GM12801 (cell line): ENCODE data around the gene ARFIP1.

Experiments
- CTCF ChIP-seq: IDR thresholded peaks from one replicate; pipeline ENCODE4 v1.5.1; 2011; ENCODE audit warnings: control low read depth; ENCODE audit not compliant: insufficient read length; ENCODE audit errors: extremely low read depth

The ARFIP1 gene

DNA sequence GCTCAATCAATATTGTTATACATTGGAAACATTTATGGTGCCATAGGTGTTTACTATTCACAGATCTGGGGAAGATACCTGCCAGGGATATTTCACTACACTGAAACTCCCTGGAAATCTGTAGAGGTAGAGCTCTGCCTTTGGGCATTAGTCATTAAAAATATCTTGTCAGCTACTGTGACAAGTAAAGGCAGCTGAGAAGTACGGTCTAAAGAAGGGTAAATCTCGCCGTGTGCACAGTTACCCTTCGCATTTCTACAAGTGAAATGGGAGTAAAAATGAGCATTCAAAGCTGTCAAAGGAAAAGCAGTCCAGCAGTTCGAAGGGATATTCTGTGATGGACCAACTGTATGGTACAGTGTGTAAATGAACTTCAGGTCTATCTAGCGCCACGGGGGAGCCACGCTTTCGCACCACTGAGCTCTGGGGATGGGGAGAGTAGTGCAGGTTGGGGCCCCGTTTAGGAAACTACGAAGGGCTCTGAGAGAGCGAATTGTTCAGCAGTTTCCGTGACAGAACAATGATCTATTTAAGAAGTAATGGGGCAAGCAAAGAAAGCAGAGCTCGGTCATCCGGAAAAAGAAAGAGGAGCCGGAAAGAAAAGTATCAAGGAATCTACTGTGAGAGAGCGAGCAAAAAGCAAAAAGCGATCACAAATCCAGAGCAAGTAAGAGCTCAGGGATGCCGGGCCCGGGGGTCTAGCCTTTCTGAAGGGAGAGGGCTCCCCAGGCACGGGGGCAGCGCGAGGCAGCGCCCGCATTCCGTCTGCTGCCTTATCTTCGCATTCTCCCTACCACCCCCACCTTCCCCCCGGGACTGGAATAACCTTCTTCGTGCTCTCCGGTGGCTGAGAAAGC, 870 bp upstream of the ARFIP1 start:
- TF ChIP-seq CTCF = no peak

DNA sequence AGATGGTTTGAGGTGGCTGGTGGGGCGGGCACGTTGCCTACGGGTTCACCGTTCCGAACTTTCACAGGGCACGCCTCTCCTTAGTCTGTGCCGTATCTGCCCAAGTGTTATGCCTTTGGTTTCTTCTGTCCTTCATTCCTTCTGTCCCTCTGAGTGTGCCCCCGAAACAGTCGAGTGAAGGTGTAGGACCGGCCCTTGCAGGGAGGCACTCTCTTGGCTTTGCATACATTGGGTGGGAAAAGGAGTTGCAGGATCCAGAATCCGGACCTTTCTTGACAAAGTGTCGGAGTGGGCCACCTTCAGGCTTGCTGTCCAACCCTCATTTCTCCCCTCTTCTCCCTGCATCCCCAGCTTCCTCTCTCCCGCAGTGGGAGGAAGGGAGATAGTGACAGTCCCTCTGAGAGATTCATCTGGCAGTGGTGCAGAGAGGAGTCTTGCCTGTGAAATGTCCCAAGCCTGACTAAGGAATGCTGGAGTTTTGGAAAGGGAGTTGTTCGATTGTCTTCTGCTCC, 569 bp downstream of the ARFIP1 start:
- TF ChIP-seq CTCF = no peak

- TF ChIP-seq CTCF = no peak
Observed at GRCh38 chr4:152784490-152785350, 5.0 kb downstream of the ARFIP1 start.

DNA sequence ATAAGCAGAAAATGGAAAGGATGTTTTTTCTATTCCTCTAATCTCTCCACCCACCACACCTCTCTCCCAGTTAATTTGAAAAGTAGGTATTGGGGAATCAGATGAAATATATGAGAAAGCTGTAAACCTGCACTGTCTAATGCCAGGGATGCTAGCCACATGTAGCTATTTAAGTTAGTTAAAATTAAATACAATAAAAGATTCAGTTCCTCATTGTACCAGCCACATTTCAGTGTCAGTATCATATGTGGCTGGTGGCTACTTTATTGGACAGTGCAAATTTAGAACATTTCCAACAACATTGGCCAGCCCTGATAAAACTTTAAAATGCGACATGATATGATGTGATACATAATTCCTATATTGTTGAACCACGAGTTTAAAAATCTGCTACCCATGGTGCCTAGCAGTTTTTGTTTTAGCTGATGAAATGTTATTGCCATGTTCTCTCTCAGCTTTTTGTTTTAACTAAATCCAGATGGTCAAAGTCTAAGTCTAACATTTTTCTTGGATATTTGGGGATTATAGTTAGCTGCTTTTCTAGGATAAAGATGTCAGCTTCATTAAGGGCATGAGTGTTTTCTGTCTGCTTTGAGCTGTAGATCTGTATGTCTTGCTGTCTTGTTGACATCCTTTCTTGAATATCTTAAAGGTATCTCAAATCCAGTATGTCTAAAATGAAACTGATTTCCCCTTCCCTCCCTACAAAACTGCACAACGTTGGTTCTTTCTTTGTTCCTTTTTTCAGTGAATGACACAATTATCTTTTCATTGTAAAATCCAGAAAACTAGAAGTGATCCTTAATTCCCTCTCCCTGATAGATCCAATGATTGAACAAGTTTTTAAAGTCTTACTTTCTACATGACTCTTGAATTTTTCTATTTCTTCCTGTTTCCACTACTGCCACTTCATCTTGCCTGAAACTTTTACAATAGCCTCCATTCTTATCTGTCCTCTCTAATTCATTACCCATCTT, 6.2 kb downstream of the ARFIP1 start:
- TF ChIP-seq CTCF = no peak

GRCh38 chr4:152786627-152787026, 6.9 kb downstream of the ARFIP1 start:
- no peak for TF ChIP-seq CTCF

- TF ChIP-seq CTCF = no peak
Observed at GRCh38 chr4:152795891-152796290, 16.1 kb downstream of the ARFIP1 start.
